B cell (primary cell): ENCODE measurements around the gene RHCG. TPM values are rescaled to one million over a fixed set of nuclear protein-coding genes. Genes with fewer than 3 reads are reported as not detected.

Source experiments
- ATAC-seq: fragments of 200-7000 bp; cut with Tn5 transposase; one replicate; pipeline ENCODE4 v1.10.0; 2021; ENCODE audit warnings: low read depth, mild to moderate bottlenecking, moderate number of reproducible peaks, moderate library complexity
- CTCF ChIA-PET: fragments of 350-600 bp; sonication (Branson Sonifier 250); formaldehyde crosslinking; loops from one replicate; lab custom pipeline; 2021; ENCODE audit warnings: antibody characterized with exemption, inconsistent platforms; lab: Charles Lee
- POLR2A ChIA-PET: fragments of 350-600 bp; sonication (Branson Sonifier 250); formaldehyde crosslinking; loops from one replicate; lab custom pipeline; 2021; ENCODE audit warnings: antibody characterized with exemption; lab: Charles Lee
- DNase-seq: peaks from one replicate; pipeline ENCODE4 v3.0.0; 2013
- H2AFZ ChIP-seq: 2 replicates; pipeline ENCODE4 v1.6.1; 2012; ENCODE audit warnings: mild to moderate bottlenecking, low read depth, low read length; ENCODE audit not compliant: insufficient read depth, poor library complexity, severe bottlenecking
- H3K27ac ChIP-seq, 2 donors: 1 replicate in 1 of 2; 2 replicates in 1 of 2; pipeline ENCODE4 v1.5.1; 2012 to 2013; ENCODE audit warnings: low read length in 2 of 2, mild to moderate bottlenecking in 2 of 2, moderate library complexity in 1 of 2
- H3K27me3 ChIP-seq, 4 experiments: fragments of 200-600 bp in 1 of 4; sonication (generic) in 1 of 4; replicated peaks in 1 of 4; 1 replicate in 2 of 4; 2 replicates in 2 of 4; pipeline versions ENCODE4 v1.6.1 to v1.7.0; 2013 to 2016; ENCODE audit warnings: low read length in 3 of 4, mild to moderate bottlenecking in 2 of 4, mixed read lengths in 1 of 4, moderate library complexity in 1 of 4; ENCODE audit not compliant: insufficient read depth in 4 of 4, control insufficient read depth in 3 of 4; ENCODE audit errors: control extremely low read depth in 1 of 4
- H3K36me3 ChIP-seq, 2 experiments: replicated peaks in 1 of 2; 1 replicate in 1 of 2; 2 replicates in 1 of 2; pipeline versions ENCODE4 v1.6.1 to v1.7.1; 2013; ENCODE audit warnings: low read length in 1 of 2; ENCODE audit not compliant: insufficient read depth in 2 of 2, control insufficient read depth in 1 of 2; ENCODE audit errors: control extremely low read depth in 1 of 2, extremely low read depth in 1 of 2
- H3K4me1 ChIP-seq, 2 donors: fragments of 200-600 bp in 1 of 2; sonication (generic) in 1 of 2; 1 replicate in 1 of 2; 2 replicates in 1 of 2; pipeline versions ENCODE4 v1.5.1 to v1.6.1; 2013 to 2017; ENCODE audit warnings: low read length in 2 of 2; ENCODE audit not compliant: control insufficient read depth in 2 of 2, insufficient read depth in 2 of 2
- H3K4me2 ChIP-seq: replicated peaks from 2 replicates; pipeline ENCODE3; 2012; ENCODE audit warnings: mild to moderate bottlenecking, low read depth, low read length; ENCODE audit not compliant: poor library complexity, severe bottlenecking
- H3K4me3 ChIP-seq, 5 experiments: fragments of 200-600 bp in 1 of 5; sonication (generic) in 1 of 5; 1 replicate in 3 of 5; 2 replicates in 2 of 5; pipeline versions ENCODE4 v1.5.1 to v1.7.0; 2011 to 2016; ENCODE audit warnings: low read length in 4 of 5, mild to moderate bottlenecking in 4 of 5, low read depth in 2 of 5, control low read depth in 1 of 5, moderate library complexity in 1 of 5; ENCODE audit not compliant: insufficient read depth in 1 of 5; ENCODE audit errors: control extremely low read depth in 1 of 5, extremely low read depth in 1 of 5
- H3K79me2 ChIP-seq: fragments of 200-600 bp; sonication (generic); one replicate; pipeline ENCODE4 v1.6.0; 2016; ENCODE audit warnings: low read length; ENCODE audit not compliant: control insufficient read depth, insufficient read depth
- H3K9ac ChIP-seq: fragments of 200-600 bp; sonication (generic); 2 replicates; pipeline ENCODE4 v1.6.1; 2017; ENCODE audit warnings: mild to moderate bottlenecking, low read length, moderate library complexity
- H3K9me3 ChIP-seq, 3 donors: one replicate each; pipeline versions ENCODE4 v1.6.1 to v1.7.1; 2013; ENCODE audit warnings: low read length in 2 of 3; ENCODE audit not compliant: control insufficient read depth in 2 of 3, insufficient read depth in 1 of 3; ENCODE audit errors: control extremely low read depth in 1 of 3
- H4K20me1 ChIP-seq: 2 replicates; pipeline ENCODE4 v1.6.0; 2012; ENCODE audit warnings: mild to moderate bottlenecking, low read length; ENCODE audit not compliant: insufficient read depth, control insufficient read depth, poor library complexity, severe bottlenecking
- H3K27ac Mint-ChIP-seq: one replicate; pipeline ENCODE4 v1.8.0; 2021; ENCODE audit warnings: mixed read lengths
- H3K27me3 Mint-ChIP-seq: one replicate; pipeline ENCODE4 v1.8.0; 2021; ENCODE audit warnings: mixed read lengths
- H3K4me1 Mint-ChIP-seq: one replicate; pipeline ENCODE4 v1.8.0; 2021; ENCODE audit warnings: mixed read lengths
- H3K4me3 Mint-ChIP-seq: one replicate; pipeline ENCODE4 v1.8.0; 2021; ENCODE audit warnings: mixed read lengths
- H3K9me3 Mint-ChIP-seq: one replicate; pipeline ENCODE4 v1.8.0; 2022; ENCODE audit warnings: mixed read lengths; ENCODE audit not compliant: insufficient read depth
- CTCF ChIP-seq: fragments of 200-600 bp; IDR thresholded peaks from one replicate; pipeline ENCODE4 v1.8.0; 2022; ENCODE audit warnings: antibody characterized with exemption, mild to moderate bottlenecking
- EZH2 ChIP-seq: IDR thresholded peaks from 2 replicates; pipeline ENCODE4 v1.6.1; 2012; ENCODE audit warnings: borderline replicate concordance, low read depth, mild to moderate bottlenecking, moderate library complexity, low read length; ENCODE audit not compliant: insufficient read depth, poor library complexity, severe bottlenecking
- WGBS: methylation state at CpG from one replicate; pipeline ENCODE4 v1.1.5; 2013; ENCODE audit warnings: missing lambda C conversion rate; ENCODE audit not compliant: insufficient coverage; 5-methylcytosine and 5-hydroxymethylcytosine counted together
- intact Hi-C: fragments of 100-400 bp; cut with micrococcal nuclease; formaldehyde crosslinking; loops from one replicate; pipeline ENCODE4 v1.10.0; 2022
- polyA plus RNA-seq: library from polyadenylated mRNA; depleted of rRNA; stranded (reverse); fragments of >200 nt; gene quantifications from 2 replicates; pipeline ENCODE4 v1.2.3, GENCODE V29; 2012
- total RNA-seq, 2 donors: library from RNA; stranded (reverse); fragments of 120-200 nt in 1 of 2; gene quantifications; 1 replicate in 1 of 2; 2 replicates in 1 of 2; pipeline versions ENCODE4 v1.2.3 to v1.2.4, GENCODE V29; 2013 to 2022

RHCG gene
- total and polyA plus RNA-seq, 2 donors (not counting 1 experiment from before 2014, with no cell fraction given): not detected

- no peaks in the 10 kb centered on the region for H3K9me3 ChIP-seq
- DNase-seq (no peak), ATAC-seq (no peak)
- H3K9ac ChIP-seq: no peak overlapping the region
- CTCF ChIA-PET: no interaction called here
- no peaks in the 10 kb centered on the region for H3K36me3 ChIP-seq
- TF ChIP-seq CTCF (no peak), EZH2 (no peak)
- no peaks in the 10 kb centered on the region for H4K20me1 ChIP-seq
- H3K4me2 ChIP-seq: no peak overlapping the region
- no peak overlapping the region for H3K27ac Mint-ChIP-seq
- peaks cover 0 to 16% (median 4%) of the 10 kb centered on the region in 4 experiments for H3K27me3 ChIP-seq
- no peak overlapping the region for H2AFZ ChIP-seq
- H3K4me1 ChIP-seq: no peaks in the 10 kb centered on the region
- no peaks in the 10 kb centered on the region for H3K79me2 ChIP-seq
- peaks cover 43% of the 10 kb centered on the region for H3K27me3 Mint-ChIP-seq
- H3K27ac ChIP-seq: no peak overlapping the region
- POLR2A ChIA-PET: no interaction called here
- intact Hi-C loops: no loop called here
- H3K4me3 Mint-ChIP-seq: no peak overlapping the region
- no peaks in the 10 kb centered on the region for H3K9me3 Mint-ChIP-seq
- WGBS: 80% methylated on average over 3 of the region's 3 CpGs
- no peaks in the 10 kb centered on the region for H3K4me1 Mint-ChIP-seq
- H3K4me3 ChIP-seq: no peak overlapping the region
These were observed 16.9 kb upstream of the RHCG start for GRCh38 chr15:89513284-89513683.

GRCh38 chr15:89512631-89513030 is 16.2 kb upstream of the RHCG start:
- Histone ChIP-seq H3K4me1 (no peaks in the 10 kb centered on the region), H3K4me2 (no peak overlapping the region), H3K36me3 (no peaks in the 10 kb centered on the region), H3K4me3 (no peak overlapping the region), H3K9me3 (no peaks in the 10 kb centered on the region), H3K9ac (no peak overlapping the region), H3K79me2 (no peaks in the 10 kb centered on the region), H4K20me1 (no peaks in the 10 kb centered on the region), H2AFZ (no peak overlapping the region), H3K27ac (no peak overlapping the region), H3K27me3 (peaks cover 0 to 16% (median 4%) of the 10 kb centered on the region in 4 experiments)
- 76% methylated on average over 4 of the region's 4 CpGs for WGBS
- DNase-seq (no peak), ATAC-seq (no peak)
- no peak overlapping the region for H3K27ac Mint-ChIP-seq
- peaks cover 43% of the 10 kb centered on the region for H3K27me3 Mint-ChIP-seq
- CTCF ChIA-PET: no interaction called here
- POLR2A ChIA-PET: no interaction called here
- no peak overlapping the region for H3K4me3 Mint-ChIP-seq
- no peaks in the 10 kb centered on the region for H3K9me3 Mint-ChIP-seq
- no peak for TF ChIP-seq CTCF
- no peak for TF ChIP-seq EZH2
- H3K4me1 Mint-ChIP-seq: no peaks in the 10 kb centered on the region
- intact Hi-C loops: no loop called here
